ENCODE data around the gene CNOT4.

Gene CNOT4

DNA sequence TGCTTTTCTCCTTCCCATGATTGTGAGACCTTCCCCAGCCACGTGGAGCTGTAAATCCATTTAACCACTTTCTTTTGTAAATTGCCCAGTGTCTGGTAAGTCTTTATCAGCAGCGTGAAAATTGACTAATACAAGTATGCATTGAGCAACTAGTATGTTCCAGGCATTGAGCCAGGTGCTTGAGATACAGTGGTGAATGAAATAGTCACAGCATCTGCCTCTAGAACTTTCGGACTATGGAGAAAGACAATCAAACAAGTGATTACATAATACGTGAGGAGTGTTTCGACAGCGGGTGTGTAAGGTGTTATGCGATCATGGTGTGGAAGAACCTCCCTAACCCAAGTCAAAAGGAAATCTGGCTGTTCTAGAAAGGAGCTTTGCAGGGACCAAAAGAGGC, 26.2 kb upstream of the CNOT4 start:
- H4K20me1 ChIP-seq (ENCODE audit: insufficient read depth): no peaks in the 10 kb centered on the region
- H3K4me3 ChIP-seq (IDR thresholded peaks at IDR 0.05; ENCODE audit: insufficient read depth, low read depth, low read length): no peak overlapping the region
- no peaks in the 10 kb centered on the region for H3K4me1 ChIP-seq (ENCODE audit: low read depth, poor library complexity, severe bottlenecking)
- H3K27ac ChIP-seq: no peak overlapping the region
- H3K9ac ChIP-seq: no peak overlapping the region
- no peaks in the 10 kb centered on the region for H3K36me3 ChIP-seq (ENCODE audit: insufficient read depth)
- no peak overlapping the region for H2AFZ ChIP-seq (ENCODE audit: low read depth)
- H3K4me2 ChIP-seq: no peak overlapping the region
- no peaks in the 10 kb centered on the region for H3K79me2 ChIP-seq (ENCODE audit: insufficient read depth, low read depth)
- no peaks in the 10 kb centered on the region for H3K27me3 ChIP-seq (ENCODE audit: insufficient read depth, low read depth)
- TF ChIP-seq, protein P1, sequence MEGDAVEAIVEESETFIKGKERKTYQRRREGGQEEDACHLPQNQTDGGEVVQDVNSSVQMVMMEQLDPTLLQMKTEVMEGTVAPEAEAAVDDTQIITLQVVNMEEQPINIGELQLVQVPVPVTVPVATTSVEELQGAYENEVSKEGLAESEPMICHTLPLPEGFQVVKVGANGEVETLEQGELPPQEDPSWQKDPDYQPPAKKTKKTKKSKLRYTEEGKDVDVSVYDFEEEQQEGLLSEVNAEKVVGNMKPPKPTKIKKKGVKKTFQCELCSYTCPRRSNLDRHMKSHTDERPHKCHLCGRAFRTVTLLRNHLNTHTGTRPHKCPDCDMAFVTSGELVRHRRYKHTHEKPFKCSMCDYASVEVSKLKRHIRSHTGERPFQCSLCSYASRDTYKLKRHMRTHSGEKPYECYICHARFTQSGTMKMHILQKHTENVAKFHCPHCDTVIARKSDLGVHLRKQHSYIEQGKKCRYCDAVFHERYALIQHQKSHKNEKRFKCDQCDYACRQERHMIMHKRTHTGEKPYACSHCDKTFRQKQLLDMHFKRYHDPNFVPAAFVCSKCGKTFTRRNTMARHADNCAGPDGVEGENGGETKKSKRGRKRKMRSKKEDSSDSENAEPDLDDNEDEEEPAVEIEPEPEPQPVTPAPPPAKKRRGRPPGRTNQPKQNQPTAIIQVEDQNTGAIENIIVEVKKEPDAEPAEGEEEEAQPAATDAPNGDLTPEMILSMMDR (conservative IDR thresholded peaks at IDR 0.05; ENCODE audit: low read depth, low read length): no peak

DNA sequence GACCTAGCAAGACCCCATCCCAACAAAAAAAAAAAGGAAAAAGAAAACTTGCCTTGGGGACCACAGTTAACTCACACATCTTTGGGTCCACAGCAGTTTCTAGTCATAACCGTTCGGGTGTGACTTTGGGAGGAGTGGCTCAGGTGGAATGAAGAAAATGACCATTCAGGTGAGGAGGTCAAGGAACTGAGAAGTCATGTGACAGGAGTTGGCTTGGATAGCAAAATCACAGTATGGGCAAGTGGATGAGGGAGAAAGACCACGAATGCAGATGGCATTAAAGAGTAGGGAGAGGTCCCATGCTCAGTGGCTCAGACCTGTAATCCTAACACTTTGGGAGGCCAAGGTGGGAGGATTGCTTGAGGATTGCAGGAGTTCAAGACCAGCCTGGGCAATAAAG, 17.1 kb upstream of the CNOT4 start:
- H3K4me2 ChIP-seq: no peak overlapping the region
- H2AFZ ChIP-seq (ENCODE audit: low read depth): no peak overlapping the region
- no peaks in the 10 kb centered on the region for H3K4me1 ChIP-seq (ENCODE audit: low read depth, poor library complexity, severe bottlenecking)
- H3K4me3 ChIP-seq (IDR thresholded peaks at IDR 0.05; ENCODE audit: insufficient read depth, low read depth, low read length): no peak overlapping the region
- TF ChIP-seq, protein P1 (conservative IDR thresholded peaks at IDR 0.05; ENCODE audit: low read depth, low read length): no peak
- no peak overlapping the region for H3K27ac ChIP-seq
- H3K36me3 ChIP-seq (ENCODE audit: insufficient read depth): no peaks in the 10 kb centered on the region
- no peaks in the 10 kb centered on the region for H4K20me1 ChIP-seq (ENCODE audit: insufficient read depth)
- no peak overlapping the region for H3K9ac ChIP-seq
- H3K27me3 ChIP-seq (ENCODE audit: insufficient read depth, low read depth): no peaks in the 10 kb centered on the region
- H3K79me2 ChIP-seq (ENCODE audit: insufficient read depth, low read depth): no peaks in the 10 kb centered on the region

DNA sequence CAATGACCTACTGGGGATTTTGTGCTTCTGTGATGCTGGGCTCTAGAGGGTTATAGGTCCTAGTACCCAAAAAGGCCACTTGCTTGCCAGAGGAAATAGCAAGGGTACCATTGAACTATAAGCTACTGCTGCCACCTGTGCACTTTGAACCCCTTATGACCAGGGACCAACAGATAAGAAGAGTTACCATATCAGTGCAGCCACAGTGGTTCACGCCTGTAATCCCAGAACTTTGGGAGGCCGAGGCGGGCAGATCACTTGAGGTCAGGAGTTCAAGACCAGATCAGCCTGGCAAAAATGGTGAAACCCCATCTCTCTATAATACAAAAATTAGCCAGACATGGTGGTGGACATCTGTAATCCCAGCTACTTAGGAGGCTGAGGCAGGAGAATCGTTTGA, 15.5 kb upstream of the CNOT4 start:
- Histone ChIP-seq H2AFZ (ENCODE audit: low read depth) (no peak overlapping the region), H3K4me3 (IDR thresholded peaks at IDR 0.05; ENCODE audit: insufficient read depth, low read depth, low read length) (no peak overlapping the region), H3K4me1 (ENCODE audit: low read depth, poor library complexity, severe bottlenecking) (no peaks in the 10 kb centered on the region), H3K27me3 (ENCODE audit: insufficient read depth, low read depth) (no peaks in the 10 kb centered on the region), H3K36me3 (ENCODE audit: insufficient read depth) (no peaks in the 10 kb centered on the region), H3K27ac (no peak overlapping the region), H3K9ac (no peak overlapping the region), H4K20me1 (ENCODE audit: insufficient read depth) (no peaks in the 10 kb centered on the region), H3K4me2 (no peak overlapping the region), H3K79me2 (ENCODE audit: insufficient read depth, low read depth) (no peaks in the 10 kb centered on the region)
- TF ChIP-seq, protein P1 (conservative IDR thresholded peaks at IDR 0.05; ENCODE audit: low read depth, low read length): no peak

DNA sequence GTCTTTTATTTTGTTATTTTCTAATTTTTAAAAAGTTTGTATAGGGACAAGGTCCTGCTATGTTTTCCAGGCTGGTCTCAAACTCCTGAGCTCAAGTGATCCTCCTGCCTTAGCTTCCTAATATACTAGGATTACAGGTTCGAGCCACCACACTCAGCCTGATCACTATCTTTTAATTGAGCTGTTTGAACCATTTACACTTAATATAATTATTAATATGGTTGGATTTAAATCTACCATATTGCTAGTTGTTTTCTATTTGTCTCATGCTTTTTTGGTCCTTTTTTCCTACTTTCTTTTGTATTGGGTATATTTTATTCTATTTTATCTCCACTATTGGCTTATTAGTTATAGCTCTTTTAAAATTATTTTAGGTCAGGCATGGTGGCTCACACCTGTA, 13.2 kb upstream of the CNOT4 start:
- Histone ChIP-seq H3K4me2 (no peak overlapping the region), H3K27me3 (ENCODE audit: insufficient read depth, low read depth) (no peaks in the 10 kb centered on the region), H4K20me1 (ENCODE audit: insufficient read depth) (no peaks in the 10 kb centered on the region), H3K9ac (no peak overlapping the region), H3K27ac (no peak overlapping the region), H3K36me3 (ENCODE audit: insufficient read depth) (no peaks in the 10 kb centered on the region), H2AFZ (ENCODE audit: low read depth) (no peak overlapping the region), H3K4me1 (ENCODE audit: low read depth, poor library complexity, severe bottlenecking) (no peaks in the 10 kb centered on the region), H3K4me3 (IDR thresholded peaks at IDR 0.05; ENCODE audit: insufficient read depth, low read depth, low read length) (no peak overlapping the region), H3K79me2 (ENCODE audit: insufficient read depth, low read depth) (no peaks in the 10 kb centered on the region)
- TF ChIP-seq, protein P1 (conservative IDR thresholded peaks at IDR 0.05; ENCODE audit: low read depth, low read length): no peak

DNA sequence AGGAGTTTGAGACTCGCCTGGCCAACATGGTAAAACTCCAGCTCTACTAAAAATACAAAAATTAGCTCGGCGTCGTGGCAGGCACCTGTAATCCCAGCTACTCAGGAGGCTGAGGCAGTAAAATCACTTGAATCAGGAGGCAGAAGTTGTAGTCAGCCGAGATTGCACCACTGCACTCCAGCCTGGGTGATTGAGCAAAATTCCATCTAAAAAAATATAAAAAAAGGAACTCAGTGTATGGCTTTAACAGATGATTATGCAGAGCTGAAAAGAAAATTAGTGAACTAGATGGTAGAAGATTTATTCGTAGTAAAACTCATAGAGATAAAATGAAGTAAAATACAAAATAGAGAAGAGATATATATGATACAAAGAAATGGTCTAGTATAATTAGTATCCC, 12.6 kb upstream of the CNOT4 start:
- Histone ChIP-seq H2AFZ (ENCODE audit: low read depth) (no peak overlapping the region), H3K4me2 (no peak overlapping the region), H3K27me3 (ENCODE audit: insufficient read depth, low read depth) (no peaks in the 10 kb centered on the region), H3K4me1 (ENCODE audit: low read depth, poor library complexity, severe bottlenecking) (no peaks in the 10 kb centered on the region), H3K79me2 (ENCODE audit: insufficient read depth, low read depth) (no peaks in the 10 kb centered on the region), H3K4me3 (IDR thresholded peaks at IDR 0.05; ENCODE audit: insufficient read depth, low read depth, low read length) (no peak overlapping the region), H3K36me3 (ENCODE audit: insufficient read depth) (no peaks in the 10 kb centered on the region), H4K20me1 (ENCODE audit: insufficient read depth) (no peaks in the 10 kb centered on the region), H3K27ac (no peak overlapping the region), H3K9ac (no peak overlapping the region)
- TF ChIP-seq, protein P1 (conservative IDR thresholded peaks at IDR 0.05; ENCODE audit: low read depth, low read length): no peak
